IMR-90 (cell line): ENCODE results near the gene CEP135. TPM values are rescaled to one million over a fixed set of nuclear protein-coding genes. Genes with fewer than 3 reads are reported as not detected.

Experiments used
- ATAC-seq: fragments of 200-7000 bp; cut with Tn5 transposase; 2 replicates; pipeline ENCODE4 v1.9.1; 2020; ENCODE audit warnings: low read depth, mild to moderate bottlenecking, moderate library complexity
- BruUV-seq: library from RNA; stranded (reverse); fragments of 400-500 nt; replicated peaks from 2 replicates; lab custom pipeline; 2021; lab: Mats Ljungman, UMichigan
- CTCF ChIA-PET: fragments of 300-600 bp; formaldehyde crosslinking; extraction: SDS; loops from one replicate; lab custom pipeline; 2021; ENCODE audit warnings: antibody characterized with exemption; lab: Yijun Ruan, JAX
- POLR2A ChIA-PET: fragments of 300-600 bp; sonication (Branson Sonifier 250); formaldehyde crosslinking; loops from one replicate; lab custom pipeline; 2022; ENCODE audit warnings: antibody characterized with exemption; ENCODE audit not compliant: unreplicated experiment; lab: Charles Lee
- DNase-seq: peaks from one replicate; pipeline ENCODE4 v3.0.0; 2013
- H2AFZ ChIP-seq: replicated peaks from 2 replicates; pipeline ENCODE3; 2013; ENCODE audit warnings: low read length, mild to moderate bottlenecking; ENCODE audit not compliant: poor library complexity
- H2AK5ac ChIP-seq: 2 replicates; pipeline ENCODE4 v1.6.1; 2013; ENCODE audit warnings: low read depth, low read length, inconsistent platforms
- H2AK9ac ChIP-seq: replicated peaks from 2 replicates; pipeline ENCODE3; 2013; ENCODE audit warnings: mild to moderate bottlenecking, low read depth, low read length, moderate library complexity; ENCODE audit not compliant: poor library complexity
- H2BK120ac ChIP-seq: 2 replicates; pipeline ENCODE4 v1.6.1; 2013; ENCODE audit warnings: low read depth, low read length, inconsistent platforms
- H2BK15ac ChIP-seq: 3 replicates; pipeline ENCODE4 v1.6.1; 2013; ENCODE audit warnings: low read depth, low read length, inconsistent platforms
- H2BK20ac ChIP-seq: 2 replicates; pipeline ENCODE4 v1.6.1; 2013; ENCODE audit warnings: low read depth, mild to moderate bottlenecking, inconsistent platforms, low read length, moderate library complexity
- H2BK5ac ChIP-seq: 2 replicates; pipeline ENCODE4 v1.6.1; 2013; ENCODE audit warnings: mild to moderate bottlenecking, low read depth, low read length, inconsistent platforms; ENCODE audit not compliant: poor library complexity, severe bottlenecking
- H3K14ac ChIP-seq: replicated peaks from 2 replicates; pipeline ENCODE4 v1.6.1; 2013; ENCODE audit warnings: low read depth, low read length, inconsistent platforms
- H3K18ac ChIP-seq: 2 replicates; pipeline ENCODE4 v1.6.1; 2013; ENCODE audit warnings: low read depth, low read length, control low read depth
- H3K23ac ChIP-seq: 2 replicates; pipeline ENCODE4 v1.6.1; 2013; ENCODE audit warnings: low read depth, low read length, inconsistent platforms
- H3K27ac ChIP-seq: 2 replicates; pipeline ENCODE4 v1.5.1; 2013; ENCODE audit warnings: mild to moderate bottlenecking, control low read depth, low read length; ENCODE audit not compliant: insufficient read depth
- H3K27me3 ChIP-seq: 2 replicates; pipeline ENCODE4 v1.6.1; 2013; ENCODE audit warnings: low read length; ENCODE audit not compliant: control insufficient read depth, insufficient read depth
- H3K36me3 ChIP-seq: 2 replicates; pipeline ENCODE4 v1.6.1; 2013; ENCODE audit warnings: low read length, mixed read lengths; ENCODE audit not compliant: control insufficient read depth, insufficient read depth
- H3K4ac ChIP-seq: 2 replicates; pipeline ENCODE4 v1.6.1; 2013; ENCODE audit warnings: low read depth, low read length, inconsistent platforms
- H3K4me1 ChIP-seq: 2 replicates; pipeline ENCODE4 v1.6.1; 2013; ENCODE audit warnings: low read length, mixed read lengths; ENCODE audit not compliant: control insufficient read depth, insufficient read depth
- H3K4me2 ChIP-seq: 2 replicates; pipeline ENCODE4 v1.6.1; 2013; ENCODE audit warnings: low read depth, mild to moderate bottlenecking, control low read depth, low read length, moderate library complexity
- H3K4me3 ChIP-seq: 2 replicates; pipeline ENCODE4 v1.5.1; 2013; ENCODE audit warnings: low read depth, mild to moderate bottlenecking, control low read depth, low read length, moderate library complexity; ENCODE audit not compliant: insufficient read depth
- H3K56ac ChIP-seq: 2 replicates; pipeline ENCODE4 v1.6.1; 2013; ENCODE audit warnings: low read length, inconsistent platforms; ENCODE audit not compliant: insufficient read depth; ENCODE audit errors: extremely low read depth
- H3K79me1 ChIP-seq, 2 experiments: 2 replicates each; pipeline ENCODE4 v1.6.1; 2013; ENCODE audit warnings: low read length in 2 of 2, inconsistent platforms in 1 of 2, low read depth in 1 of 2
- H3K9ac ChIP-seq: 2 replicates; pipeline ENCODE4 v1.6.1; 2013; ENCODE audit warnings: low read depth, low read length, control low read depth
- H3K9me1 ChIP-seq: 2 replicates; pipeline ENCODE4 v1.6.1; 2013; ENCODE audit warnings: low read length, inconsistent platforms; ENCODE audit not compliant: insufficient read depth
- H3K9me3 ChIP-seq: 2 replicates; pipeline ENCODE4 v1.6.1; 2013; ENCODE audit warnings: low read length; ENCODE audit not compliant: control insufficient read depth, insufficient read depth
- H4K20me1 ChIP-seq: 2 replicates; pipeline ENCODE4 v1.6.1; 2013; ENCODE audit warnings: low read length, inconsistent platforms; ENCODE audit not compliant: insufficient read depth
- H4K5ac ChIP-seq: 2 replicates; pipeline ENCODE4 v1.6.1; 2013; ENCODE audit warnings: mild to moderate bottlenecking, low read depth, low read length, control low read depth
- H4K8ac ChIP-seq, 2 experiments: 2 replicates each; pipeline ENCODE4 v1.6.1; 2013; ENCODE audit warnings: low read depth in 2 of 2, low read length in 2 of 2, control low read depth in 1 of 2, inconsistent platforms in 1 of 2
- H4K91ac ChIP-seq: 2 replicates; pipeline ENCODE4 v1.6.1; 2013; ENCODE audit warnings: low read depth, low read length, inconsistent platforms; ENCODE audit not compliant: insufficient read depth
- BHLHE40 ChIP-seq: fragments of 150-350 bp; IDR thresholded peaks from 2 replicates; pipeline ENCODE4 v1.6.1; 2016; ENCODE audit warnings: mild to moderate bottlenecking, low read depth, low read length
- CEBPB ChIP-seq: IDR thresholded peaks from 2 replicates; pipeline ENCODE4 v1.6.1; 2012; ENCODE audit warnings: low read depth, low read length, improper control_type of control experiment
- CHD1 ChIP-seq: IDR thresholded peaks from 2 replicates; pipeline ENCODE4 v1.6.1; 2012; ENCODE audit warnings: low read depth, low read length, improper control_type of control experiment
- MAFK ChIP-seq: IDR thresholded peaks from 2 replicates; pipeline ENCODE4 v1.6.1; 2012; ENCODE audit warnings: low read depth, low read length, improper control_type of control experiment
- NFE2L2 ChIP-seq: fragments of 150-350 bp; IDR thresholded peaks from 2 replicates; pipeline ENCODE4 v1.6.1; 2016; ENCODE audit warnings: low read depth, mild to moderate bottlenecking, low read length
- RAD21 ChIP-seq: IDR thresholded peaks from 2 replicates; pipeline ENCODE4 v1.6.1; 2012; ENCODE audit warnings: low read length, improper control_type of control experiment
- RCOR1 ChIP-seq: IDR thresholded peaks from 2 replicates; pipeline ENCODE4 v1.6.1; 2012; ENCODE audit warnings: mild to moderate bottlenecking, low read length, improper control_type of control experiment; ENCODE audit not compliant: insufficient replicate concordance
- SMC3 ChIP-seq: fragments of 150-350 bp; IDR thresholded peaks from 2 replicates; pipeline ENCODE4 v1.6.1; 2016; ENCODE audit warnings: low read depth, mild to moderate bottlenecking, antibody characterized with exemption, low read length, moderate library complexity
- WGBS, 2 experiments: methylation state at CpG; one replicate each; pipeline versions ENCODE4 v1.1.5 to v1.1.7; 2013; ENCODE audit warnings: missing lambda C conversion rate in 2 of 2; ENCODE audit not compliant: insufficient read length in 1 of 2; ENCODE audit errors: extremely low coverage in 2 of 2; 5-methylcytosine and 5-hydroxymethylcytosine counted together
- dilution Hi-C: fragments of 300-500 bp; cut with HindIII; formaldehyde crosslinking; loops from one replicate; pipeline ENCODE4 v1.14.3; 2018; ENCODE audit warnings: low sequenced_read_pairs; ENCODE audit not compliant: unreplicated experiment
- in situ Hi-C: fragments of 300-500 bp; cut with MboI; formaldehyde crosslinking; loops from 3 replicates; pipeline ENCODE4 v1.14.3; 2019; ENCODE audit warnings: low sequenced_read_pairs, inconsistent platforms, mixed read lengths
- intact Hi-C: fragments of 100-400 bp; cut with micrococcal nuclease; formaldehyde crosslinking; loops from 2 replicates; pipeline ENCODE4 v1.10.0; 2022
- polyA plus RNA-seq, 3 experiments: library from polyadenylated mRNA; depleted of rRNA; stranded (reverse); fragments of >200 nt; gene quantifications; 2 replicates each; pipeline ENCODE4 v1.2.3, GENCODE V29; 2012; ENCODE audit warnings: low replicate concordance in 1 of 3
- total RNA-seq: library from RNA; depleted of rRNA; stranded (reverse); fragments of >200 nt; gene quantifications from 2 replicates; pipeline ENCODE4 v1.2.3, GENCODE V29; 2012
- TF ChIP-seq, protein P1 (sequence below): conservative IDR thresholded peaks from 2 replicates; pipeline ENCODE4 v1.5.1; 2012; ENCODE audit warnings: mild to moderate bottlenecking, low read depth, low read length, improper control_type of control experiment

CEP135 gene
- total and polyA plus RNA-seq, 2 of the 4 experiments (the other 2 are of a cell fraction): 2.7 to 3.2 TPM

DNA sequence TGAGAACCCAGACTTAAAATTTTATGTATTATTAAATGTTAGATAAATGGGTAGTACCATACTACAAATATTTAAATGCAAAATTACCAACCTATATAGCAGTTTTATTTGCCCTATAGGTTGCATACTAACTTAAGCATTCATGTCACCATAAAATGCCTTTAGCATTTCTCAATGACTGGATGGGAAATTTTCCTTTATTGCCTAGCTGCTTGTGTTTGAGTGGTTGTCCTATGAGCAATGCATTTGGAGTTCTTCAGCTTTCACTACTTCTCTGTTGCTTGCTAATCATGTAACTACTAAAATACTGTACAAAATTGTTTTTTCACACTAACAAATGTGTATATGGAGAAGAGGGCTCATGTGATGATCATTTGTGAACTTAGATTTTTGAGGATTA lies 44.2 kb upstream of the CEP135 start (continued):
- TF ChIP-seq CHD1: no peak
- no peak for TF ChIP-seq SMC3
- TF ChIP-seq MAFK: no peak
- no peak for TF ChIP-seq RCOR1

DNA sequence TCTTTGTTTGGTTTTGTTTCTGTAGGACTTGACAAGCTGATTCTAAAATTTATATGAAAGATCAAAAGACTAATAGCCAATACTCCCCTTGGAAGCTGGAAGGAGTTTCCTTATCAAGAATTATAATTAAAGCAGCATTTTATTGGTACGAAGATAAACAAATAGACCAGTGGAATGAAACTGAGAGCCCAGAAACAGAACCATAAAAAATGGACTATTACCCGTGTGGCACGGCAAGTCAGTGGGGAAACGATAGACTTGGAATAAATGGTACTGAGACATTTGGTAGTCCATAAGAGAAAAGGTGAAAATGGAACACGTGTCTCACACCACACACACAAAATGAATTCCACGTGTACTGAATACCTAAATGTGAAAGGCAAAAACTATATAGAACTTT lies 42.4 kb upstream of the CEP135 start:
- Histone ChIP-seq H3K14ac (no peak overlapping the region), H4K5ac (no peak overlapping the region), H2BK5ac (no peak overlapping the region), H3K4ac (no peak overlapping the region), H2BK15ac (no peak overlapping the region), H2AFZ (no peak overlapping the region), H3K9ac (no peak overlapping the region), H3K56ac (no peak overlapping the region), H3K18ac (no peak overlapping the region), H3K27me3 (no peaks in the 10 kb centered on the region), H3K79me1 (no peaks in the 10 kb centered on the region), H3K4me1 (peaks cover 4% of the 10 kb centered on the region; the same call in 1 of the 2 replicates), H3K36me3 (peaks cover 5% of the 10 kb centered on the region), H2AK9ac (no peak overlapping the region), H3K23ac (no peak overlapping the region), H2BK120ac (no peak overlapping the region), H2AK5ac (no peak overlapping the region), H4K8ac (0 out of 4 replicates have a peak overlapping the region, but pooled peaks of 1 of the 2 experiments have one; percentile 55), H2BK20ac (no peak overlapping the region), H3K4me2 (no peak overlapping the region), H4K20me1 (no peaks in the 10 kb centered on the region), H3K9me3 (no peaks in the 10 kb centered on the region), H3K9me1 (no peaks in the 10 kb centered on the region), H4K91ac (no peak overlapping the region), H3K27ac (no peak overlapping the region), H3K4me3 (no peak overlapping the region)
- no peak for ATAC-seq
- no peak for DNase-seq
- intact Hi-C loops: no loop called here
- dilution Hi-C loops: no loop called here
- in situ Hi-C loops: no loop called here
- CTCF ChIA-PET: interaction anchor here (0.6 to 0.9 kb wide), 2 partner anchors 13 to 14 kb away, joined by 3 read pairs; no protein-coding TSS in a partner anchor
- WGBS, 2 experiments: no CpG with 5 or more reads among the region's 6 CpGs
- POLR2A ChIA-PET: no interaction called here
- TF ChIP-seq RCOR1 (no peak), CEBPB (no peak), CHD1 (no peak), NFE2L2 (no peak), BHLHE40 (no peak), MAFK (no peak), RAD21 (no peak)
- TF ChIP-seq, protein P1, sequence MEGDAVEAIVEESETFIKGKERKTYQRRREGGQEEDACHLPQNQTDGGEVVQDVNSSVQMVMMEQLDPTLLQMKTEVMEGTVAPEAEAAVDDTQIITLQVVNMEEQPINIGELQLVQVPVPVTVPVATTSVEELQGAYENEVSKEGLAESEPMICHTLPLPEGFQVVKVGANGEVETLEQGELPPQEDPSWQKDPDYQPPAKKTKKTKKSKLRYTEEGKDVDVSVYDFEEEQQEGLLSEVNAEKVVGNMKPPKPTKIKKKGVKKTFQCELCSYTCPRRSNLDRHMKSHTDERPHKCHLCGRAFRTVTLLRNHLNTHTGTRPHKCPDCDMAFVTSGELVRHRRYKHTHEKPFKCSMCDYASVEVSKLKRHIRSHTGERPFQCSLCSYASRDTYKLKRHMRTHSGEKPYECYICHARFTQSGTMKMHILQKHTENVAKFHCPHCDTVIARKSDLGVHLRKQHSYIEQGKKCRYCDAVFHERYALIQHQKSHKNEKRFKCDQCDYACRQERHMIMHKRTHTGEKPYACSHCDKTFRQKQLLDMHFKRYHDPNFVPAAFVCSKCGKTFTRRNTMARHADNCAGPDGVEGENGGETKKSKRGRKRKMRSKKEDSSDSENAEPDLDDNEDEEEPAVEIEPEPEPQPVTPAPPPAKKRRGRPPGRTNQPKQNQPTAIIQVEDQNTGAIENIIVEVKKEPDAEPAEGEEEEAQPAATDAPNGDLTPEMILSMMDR: no peak
- BruUV-seq: no TSS peak
